GM08714 (cell line): ENCODE measurements around the gene HYI.
"Not testable (repeated sequence)": the region's sequence is repeated elsewhere in the genome, so short reads cannot be mapped to it uniquely, and the experiment has no call there.

Experiments
- H3K4me3 ChIP-seq: fragments of 200-500 bp; sonication (Bioruptor generic); 2 replicates; pipeline ENCODE4 v1.5.1; 2014; ENCODE audit warnings: mild to moderate bottlenecking, low read length, inconsistent platforms
- ZNF274 ChIP-seq: IDR thresholded peaks from 2 replicates; pipeline ENCODE4 v1.6.1; 2012; ENCODE audit warnings: mild to moderate bottlenecking, low read depth, low read length

The HYI gene

GRCh38 chr1:43419627-43420425 is 33.9 kb downstream of the HYI start:
- H3K4me3 ChIP-seq: no peak overlapping the region
- TF ChIP-seq ZNF274: no peak

GRCh38 chr1:43418858-43419257 is 34.9 kb downstream of the HYI start:
- no peak for TF ChIP-seq ZNF274
- no peak overlapping the region for H3K4me3 ChIP-seq

GRCh38 chr1:43415901-43416300 is 37.8 kb downstream of the HYI start:
- no peak for TF ChIP-seq ZNF274

GRCh38 chr1:43414634-43415223 is 39.0 kb downstream of the HYI start:
- no peak for TF ChIP-seq ZNF274
- no peak overlapping the region for H3K4me3 ChIP-seq

More at GRCh38 chr1:43415901-43416300, 37.8 kb downstream of the HYI start:
- no peak overlapping the region for H3K4me3 ChIP-seq

- H3K4me3 ChIP-seq: not testable (repeated sequence)
Observed at GRCh38 chr1:43413426-43413825, 40.3 kb downstream of the HYI start.

- no peak for TF ChIP-seq ZNF274
- H3K4me3 ChIP-seq: no peak overlapping the region
Observed at GRCh38 chr1:43410571-43410970, 43.2 kb downstream of the HYI start.

- no peak overlapping the region for H3K4me3 ChIP-seq
- no peak for TF ChIP-seq ZNF274
Observed at GRCh38 chr1:43405876-43406234, 47.9 kb downstream of the HYI start.

- no peak overlapping the region for H3K4me3 ChIP-seq
- TF ChIP-seq ZNF274: no peak
Observed at GRCh38 chr1:43405219-43405875, 48.4 kb downstream of the HYI start.

GRCh38 chr1:43404353-43404752 is 49.4 kb downstream of the HYI start:
- H3K4me3 ChIP-seq: no peak overlapping the region
- TF ChIP-seq ZNF274: no peak

- no peak for TF ChIP-seq ZNF274
Observed at GRCh38 chr1:43402089-43402865, 51.5 kb downstream of the HYI start.

More at GRCh38 chr1:43402089-43402865, 51.5 kb downstream of the HYI start:
- no peak overlapping the region for H3K4me3 ChIP-seq
